RPMI8226 (cell line): ENCODE data around the gene ZDHHC18.
"Not testable (repeated sequence)": the region's sequence is repeated elsewhere in the genome, so short reads cannot be mapped to it uniquely, and the experiment has no call there.

ENCODE experiments used
- DNase-seq: peaks from one replicate; pipeline ENCODE4 v3.0.0-alpha.2; 2015

The ZDHHC18 gene

GRCh38 chr1:26791626-26792025 lies 34.9 kb upstream of the ZDHHC18 start:
- DNase-seq, result no peak

GRCh38 chr1:26792924-26793323 lies 33.6 kb upstream of the ZDHHC18 start:
- no peak for DNase-seq

GRCh38 chr1:26794391-26794790 lies 32.1 kb upstream of the ZDHHC18 start:
- DNase-seq, result no peak

GRCh38 chr1:26797627-26798026 lies 28.9 kb upstream of the ZDHHC18 start:
- DNase-seq, result no peak

GRCh38 chr1:26799479-26800142 lies 26.9 kb upstream of the ZDHHC18 start:
- DNase-seq, result peak; percentile 23

- not testable (repeated sequence) for DNase-seq
Observed at GRCh38 chr1:26803932-26804331, 22.6 kb upstream of the ZDHHC18 start.

- peak; percentile 85 for DNase-seq
Observed at GRCh38 chr1:26810105-26810504, 16.4 kb upstream of the ZDHHC18 start.

- DNase-seq, result no peak
Observed at GRCh38 chr1:26811057-26811456, 15.4 kb upstream of the ZDHHC18 start.

- peak; percentile 19 for DNase-seq
Observed at GRCh38 chr1:26811708-26812107, 14.8 kb upstream of the ZDHHC18 start.

- no peak for DNase-seq
Observed at GRCh38 chr1:26814377-26814776, 12.1 kb upstream of the ZDHHC18 start.

GRCh38 chr1:26814893-26815292 lies 11.6 kb upstream of the ZDHHC18 start:
- DNase-seq, result no peak

- DNase-seq, result peak; percentile 86
Observed at GRCh38 chr1:26820784-26821269, 5.7 kb upstream of the ZDHHC18 start.

- no peak for DNase-seq
Observed at GRCh38 chr1:26822737-26823395, 3.6 kb upstream of the ZDHHC18 start.

- no peak for DNase-seq
Observed at GRCh38 chr1:26824731-26825130, 1.8 kb upstream of the ZDHHC18 start.

- DNase-seq, result no peak
Observed at GRCh38 chr1:26827106-26827604, 667 bp downstream of the ZDHHC18 start.

GRCh38 chr1:26827663-26828062 lies 1.2 kb downstream of the ZDHHC18 start:
- no peak for DNase-seq

GRCh38 chr1:26828411-26828991 lies 2.0 kb downstream of the ZDHHC18 start:
- no peak for DNase-seq

- DNase-seq, result no peak
Observed at GRCh38 chr1:26829184-26829911, 2.9 kb downstream of the ZDHHC18 start.

GRCh38 chr1:26831059-26831458 lies 4.6 kb downstream of the ZDHHC18 start:
- no peak for DNase-seq

- DNase-seq, result no peak
Observed at GRCh38 chr1:26831546-26832248, 5.2 kb downstream of the ZDHHC18 start.

GRCh38 chr1:26832249-26832960 lies 5.9 kb downstream of the ZDHHC18 start:
- no peak for DNase-seq
